Kidney (tissue), 14 donors: Measurements from ENCODE around the gene BTBD9. TPM values are rescaled to one million over a fixed set of nuclear protein-coding genes. Genes with fewer than 3 reads are reported as not detected.

Experiments used
- DNase-seq, 5 donors: peaks; one replicate each; pipeline ENCODE4 v3.0.0-alpha.2; 2013 to 2020
- FAIRE-seq: peaks from 2 replicates; lab custom pipeline; 2012; peaks lifted over from hg19 to GRCh38; lab: Jason Lieb, UNC
- H3K27ac ChIP-seq, 2 donors: one replicate each; pipeline ENCODE4 v1.7.0; 2013; ENCODE audit warnings: low read depth in 2 of 2, low read length in 2 of 2, inconsistent platforms in 1 of 2
- H3K27me3 ChIP-seq: one replicate; pipeline ENCODE4 v1.7.1; 2013; ENCODE audit warnings: low read length, inconsistent platforms; ENCODE audit not compliant: control insufficient read depth, insufficient read depth
- H3K36me3 ChIP-seq, 3 donors: one replicate each; pipeline versions ENCODE4 v1.7.0 to v1.7.1; 2013; ENCODE audit warnings: low read length in 3 of 3, control low read depth in 1 of 3, inconsistent platforms in 1 of 3; ENCODE audit not compliant: insufficient read depth in 3 of 3, control insufficient read depth in 2 of 3
- H3K4me1 ChIP-seq, 3 donors: one replicate each; pipeline versions ENCODE4 v1.7.0 to v1.7.1; 2013; ENCODE audit warnings: low read length in 3 of 3, inconsistent platforms in 1 of 3, low read depth in 1 of 3; ENCODE audit not compliant: control insufficient read depth in 2 of 3, insufficient read depth in 2 of 3
- H3K4me3 ChIP-seq, 3 donors: one replicate each; pipeline versions ENCODE4 v1.7.0 to v1.8.1; 2013; ENCODE audit warnings: low read length in 3 of 3, control low read depth in 1 of 3, inconsistent platforms in 1 of 3
- H3K9ac ChIP-seq, 3 donors: one replicate each; pipeline versions ENCODE4 v1.7.0 to v1.7.1; 2013; ENCODE audit warnings: low read length in 3 of 3, control low read depth in 1 of 3, inconsistent platforms in 1 of 3
- H3K9me3 ChIP-seq, 3 donors: one replicate each; pipeline versions ENCODE4 v1.7.0 to v1.7.1; 2013; ENCODE audit warnings: low read length in 3 of 3, control low read depth in 1 of 3, inconsistent platforms in 1 of 3; ENCODE audit not compliant: control insufficient read depth in 2 of 3, insufficient read depth in 1 of 3
- CTCF ChIP-seq: IDR thresholded peaks from 3 replicates; pipeline ENCODE4 v1.5.1; 2012; ENCODE audit warnings: mild to moderate bottlenecking, moderate library complexity, borderline replicate concordance; ENCODE audit not compliant: insufficient read depth; ENCODE audit errors: extremely low read depth
- intact Hi-C: fragments of 100-400 bp; cut with DNase I; formaldehyde crosslinking; loops from one replicate; pipeline ENCODE4 v1.11.1; 2022
- polyA plus RNA-seq: library from polyadenylated mRNA; stranded (reverse); fragments of 350-450 nt; fragmentation: Illumina TruSeq; extraction: RNeasy Lipid Tissue Mini Kit (QIAGEN cat#74804); gene quantifications from one replicate; pipeline ENCODE4 v1.2.3, GENCODE V29; 2014; ENCODE audit warnings: low read depth, low replicate concordance; ENCODE audit not compliant: insufficient read depth
- total RNA-seq: library from RNA; stranded (reverse); fragmentation: NEBNext Ultra II Directional; extraction: Animal tissue kit (Norgen Biotek cat#: 25700); gene quantifications from one replicate; pipeline ENCODE4 v1.2.1, GENCODE V29; 2021
- donor health status: control.
- donor health status: control.
- donor health status: control.
- donor health status: control.
- donor health status: control.
- donor health status: DM: yes; HTN: yes; CAD: no.
- donor health status: Normal renal cell carcinoma (clear cell type).

BTBD9 gene
- total and polyA plus RNA-seq, 2 donors from 2014 or later, result 4.2 to 29.9 TPM

GRCh38 chr6:38146021-38146733 lies 493.6 kb downstream of the BTBD9 start:
- no peak for FAIRE-seq
- no peak for TF ChIP-seq CTCF
- Histone ChIP-seq H3K27me3 (no peaks in the 10 kb centered on the region), H3K4me1 (peaks cover 0 to 2% (median 0%) of the 10 kb centered on the region in 3 donors), H3K4me3 (no peak overlapping the region), H3K9ac (no peak overlapping the region), H3K27ac (no peak overlapping the region), H3K36me3 (peaks cover 0 to 2% (median 0%) of the 10 kb centered on the region in 3 donors), H3K9me3 (no peaks in the 10 kb centered on the region)
- intact Hi-C loops, result no loop called here
- no peak for DNase-seq

- H3K4me1 ChIP-seq, result peaks cover 0 to 2% (median 0%) of the 10 kb centered on the region in 3 donors
- H3K27ac ChIP-seq, result no peak overlapping the region
- peaks cover 0 to 2% (median 0%) of the 10 kb centered on the region in 3 donors for H3K36me3 ChIP-seq
- no peak for DNase-seq
- no peak for TF ChIP-seq CTCF
- H3K27me3 ChIP-seq, result no peaks in the 10 kb centered on the region
- intact Hi-C loops, result no loop called here
- H3K9me3 ChIP-seq, result no peaks in the 10 kb centered on the region
- no peak overlapping the region for H3K4me3 ChIP-seq
- H3K9ac ChIP-seq, result no peak overlapping the region
- FAIRE-seq, result no peak
Observed at GRCh38 chr6:38144365-38144945, 495.3 kb downstream of the BTBD9 start.

GRCh38 chr6:38143191-38144150 lies 496.3 kb downstream of the BTBD9 start:
- Histone ChIP-seq H3K9me3 (no peaks in the 10 kb centered on the region), H3K27ac (no peak overlapping the region), H3K4me3 (no peak overlapping the region), H3K4me1 (peaks cover 0 to 2% (median 0%) of the 10 kb centered on the region in 3 donors), H3K27me3 (no peaks in the 10 kb centered on the region), H3K9ac (no peak overlapping the region), H3K36me3 (peaks cover 0 to 3% (median 0%) of the 10 kb centered on the region in 3 donors)
- peak in 3 of 5 donors; percentile 41 to 59 (median 58) for DNase-seq
- TF ChIP-seq CTCF, result no peak
- no peak for FAIRE-seq
- intact Hi-C loops, result no loop called here
